A549 (cell line): ENCODE measurements around the gene MYO7A. TPM values are rescaled to one million over a fixed set of nuclear protein-coding genes. Genes with fewer than 3 reads are reported as not detected.

ENCODE experiments used
- ATAC-seq, 2 experiments: fragments of 200-7000 bp in 1 of 2; fragments of >200 bp in 1 of 2; cut with Nextera tagmentation in 1 of 2; cut with Tn5 transposase in 1 of 2; 3 replicates each; pipeline versions ENCODE4 v1.8.0 to v1.9.1; 2018 to 2020; ENCODE audit warnings: mild to moderate bottlenecking in 1 of 2, moderate library complexity in 1 of 2
- CTCF ChIA-PET: fragments of 300-600 bp; sonication (Branson Sonifier 250); formaldehyde crosslinking; extraction: SDS; loops from one replicate; lab custom pipeline; 2021; ENCODE audit warnings: antibody characterized with exemption, inconsistent platforms; lab: Yijun Ruan, JAX
- POLR2A ChIA-PET: fragments of 350-600 bp; formaldehyde crosslinking; extraction: SDS; loops from one replicate; lab custom pipeline; 2021; ENCODE audit warnings: antibody characterized with exemption, inconsistent platforms; lab: Yijun Ruan, JAX
- DNase-seq, 2 experiments: peaks; one replicate each; pipeline versions ENCODE4 v3.0.0 to v3.0.0-alpha.2; 2011 to 2016; ENCODE audit warnings: low read depth in 1 of 2, low spot score in 1 of 2
- FAIRE-seq: peaks from 2 replicates; lab custom pipeline; 2011; peaks lifted over from hg19 to GRCh38; lab: Jason Lieb, UNC
- H3K27ac ChIP-seq, 2 experiments: fragments of >200 bp; sonication (Bioruptor Twin); formaldehyde crosslinking; 3 replicates each; pipeline ENCODE4 v1.5.1; 2016 to 2017
- H3K4me1 ChIP-seq: fragments of >200 bp; sonication (Bioruptor Twin); formaldehyde crosslinking; 3 replicates; pipeline ENCODE4 v1.6.1; 2016
- H3K4me2 ChIP-seq: fragments of >200 bp; sonication (Bioruptor Twin); formaldehyde crosslinking; 3 replicates; pipeline ENCODE4 v1.6.1; 2016
- H3K4me3 ChIP-seq: fragments of >200 bp; sonication (Bioruptor Twin); formaldehyde crosslinking; 3 replicates; pipeline ENCODE4 v1.5.1; 2016
- H3K9me3 ChIP-seq: fragments of >200 bp; sonication (Bioruptor Twin); formaldehyde crosslinking; 3 replicates; pipeline ENCODE4 v1.6.1; 2016
- BHLHE40 ChIP-seq: IDR thresholded peaks from 2 replicates; pipeline ENCODE4 v1.6.1; 2012; ENCODE audit warnings: low read depth, low read length, inconsistent platforms
- CBX2 ChIP-seq: fragments of 200-600 bp; sonication (generic); IDR thresholded peaks from 2 replicates; pipeline ENCODE4 v1.6.1; 2016; ENCODE audit warnings: low read depth, mild to moderate bottlenecking, borderline replicate concordance
- CEBPB ChIP-seq, 2 experiments: fragments of >200 bp in 1 of 2; sonication (Bioruptor Twin) in 1 of 2; formaldehyde crosslinking in 1 of 2; IDR thresholded peaks; 2 replicates each; pipeline ENCODE4 v1.6.1; 2012 to 2016
- CHD2 ChIP-seq: fragments of 150-350 bp; IDR thresholded peaks from 2 replicates; pipeline ENCODE4 v1.6.1; 2014; ENCODE audit warnings: low read length; ENCODE audit not compliant: partially characterized antibody
- EHF ChIP-seq: fragments of 250-450 bp; sonication (Bioruptor Pico); IDR thresholded peaks from 2 replicates; pipeline ENCODE4 v1.5.0; 2020; ENCODE audit warnings: mild to moderate bottlenecking
- FOSL2 ChIP-seq, 2 experiments: fragments of 450-650 bp in 1 of 2; fragments of >200 bp in 1 of 2; sonication (Bioruptor Twin) in 1 of 2; formaldehyde crosslinking; IDR thresholded peaks; 2 replicates each; pipeline versions ENCODE4 v1.5.0 to v1.6.1; 2016 to 2020; ENCODE audit warnings: mild to moderate bottlenecking in 1 of 2, moderate library complexity in 1 of 2
- FOXS1 ChIP-seq: fragments of 250-450 bp; sonication (Bioruptor Pico); IDR thresholded peaks from 2 replicates; pipeline ENCODE4 v1.5.0; 2020; ENCODE audit warnings: mild to moderate bottlenecking, moderate library complexity
- HDAC2 ChIP-seq: fragments of 200-600 bp; sonication (generic); IDR thresholded peaks from 2 replicates; pipeline ENCODE4 v1.6.1; 2016
- HEYL ChIP-seq: fragments of 250-450 bp; sonication (Bioruptor Pico); IDR thresholded peaks from 2 replicates; pipeline ENCODE4 v1.8.0; 2021; ENCODE audit warnings: mild to moderate bottlenecking, moderate library complexity
- HOXB13 ChIP-seq: fragments of 250-450 bp; sonication (Bioruptor Pico); IDR thresholded peaks from 2 replicates; pipeline ENCODE4 v1.5.0; 2020; ENCODE audit warnings: low read depth, mild to moderate bottlenecking, moderate library complexity
- HOXB5 ChIP-seq: fragments of 250-450 bp; sonication (Bioruptor Pico); IDR thresholded peaks from 2 replicates; pipeline ENCODE4 v1.5.0; 2020; ENCODE audit warnings: mild to moderate bottlenecking, moderate library complexity
- MAFK ChIP-seq: fragments of 450-650 bp; IDR thresholded peaks from 2 replicates; pipeline ENCODE4 v1.6.1; 2014; ENCODE audit not compliant: partially characterized antibody
- NFE2L2 ChIP-seq: fragments of 150-350 bp; conservative IDR thresholded peaks from 2 replicates; pipeline ENCODE4 v1.6.1; 2014; ENCODE audit warnings: low read length
- NR3C1 ChIP-seq: fragments of >200 bp; sonication (Bioruptor Twin); formaldehyde crosslinking; IDR thresholded peaks from 3 replicates; pipeline ENCODE4 v1.6.1; 2017
- PHF8 ChIP-seq: fragments of 200-600 bp; sonication (generic); IDR thresholded peaks from 2 replicates; pipeline ENCODE4 v1.6.1; 2016; ENCODE audit warnings: low read depth, mild to moderate bottlenecking, antibody characterized with exemption, moderate library complexity, borderline replicate concordance
- POLR2A ChIP-seq: IDR thresholded peaks from 2 replicates; pipeline ENCODE4 v1.6.1; 2012; ENCODE audit warnings: mild to moderate bottlenecking, low read length
- RAD21 ChIP-seq, 2 experiments: fragments of >200 bp in 1 of 2; sonication (Bioruptor Twin) in 1 of 2; formaldehyde crosslinking in 1 of 2; IDR thresholded peaks in 1 of 2; conservative IDR thresholded peaks in 1 of 2; 2 replicates in 1 of 2; 3 replicates in 1 of 2; pipeline ENCODE4 v1.6.1; 2012 to 2018; ENCODE audit warnings: inconsistent platforms in 1 of 2
- RCOR1 ChIP-seq: fragments of 150-350 bp; IDR thresholded peaks from 2 replicates; pipeline ENCODE4 v1.6.1; 2014; ENCODE audit warnings: antibody characterized with exemption, low read length, low read depth
- RNF2 ChIP-seq: fragments of 200-600 bp; sonication (generic); IDR thresholded peaks from 2 replicates; pipeline ENCODE4 v1.6.1; 2016; ENCODE audit warnings: low read depth, mild to moderate bottlenecking, antibody characterized with exemption, moderate library complexity, borderline replicate concordance
- SMC3 ChIP-seq: fragments of >200 bp; sonication (Bioruptor Twin); formaldehyde crosslinking; IDR thresholded peaks from 3 replicates; pipeline ENCODE4 v1.6.1; 2018; ENCODE audit warnings: inconsistent platforms
- SREBF2 ChIP-seq: fragments of 450-650 bp; IDR thresholded peaks from 2 replicates; pipeline ENCODE4 v1.6.1; 2014; ENCODE audit warnings: mild to moderate bottlenecking, moderate library complexity
- TFCP2L1 ChIP-seq: fragments of 250-450 bp; sonication (Bioruptor Pico); IDR thresholded peaks from 2 replicates; pipeline ENCODE4 v1.5.0; 2021; ENCODE audit warnings: mild to moderate bottlenecking
- ZNF302 ChIP-seq: fragments of 250-450 bp; sonication (Bioruptor Pico); IDR thresholded peaks from 2 replicates; pipeline ENCODE4 v1.9.0; 2021; ENCODE audit warnings: inconsistent platforms, mild to moderate bottlenecking, moderate library complexity
- ZSCAN20 ChIP-seq: fragments of 250-450 bp; sonication (Bioruptor Pico); IDR thresholded peaks from 2 replicates; pipeline ENCODE4 v1.8.0; 2022; ENCODE audit warnings: mild to moderate bottlenecking, moderate library complexity
- WGBS: methylation state at CpG from one replicate; pipeline ENCODE4 v1.1.6; 2017; ENCODE audit errors: missing lambda C conversion rate; 5-methylcytosine and 5-hydroxymethylcytosine counted together
- polyA plus RNA-seq, 4 experiments: library from polyadenylated mRNA; depleted of rRNA in 3 of 4; stranded (reverse); fragments of >200 nt; fragmentation: RNase III in 1 of 4; extraction: RNeasy Plus Mini Kit Qiagen cat#74134 plus additional on column Dnase treatment in 1 of 4; gene quantifications; 2 replicates in 3 of 4; 3 replicates in 1 of 4; pipeline ENCODE4 v1.2.3, GENCODE V29; 2011 to 2017
- TF ChIP-seq, protein P1 (sequence below): fragments of 450-650 bp; IDR thresholded peaks from 2 replicates; pipeline ENCODE4 v1.6.1; 2014; ENCODE audit warnings: antibody characterized with exemption
- TF ChIP-seq, protein P2 (sequence below): fragments of 150-350 bp; IDR thresholded peaks from 2 replicates; pipeline ENCODE4 v1.6.1; 2014; ENCODE audit warnings: low read depth, mild to moderate bottlenecking, low read length
- TF ChIP-seq, protein P3 (sequence below): IDR thresholded peaks from 2 replicates; pipeline ENCODE4 v1.6.1; 2012
- TF ChIP-seq, protein P4 (sequence below): IDR thresholded peaks from 2 replicates; pipeline ENCODE4 v1.6.1; 2012
- TF ChIP-seq, protein P5 (sequence below): fragments of 250-450 bp; sonication (Bioruptor Pico); IDR thresholded peaks from 2 replicates; pipeline ENCODE4 v1.5.0; 2020; ENCODE audit warnings: low read depth, mild to moderate bottlenecking, moderate library complexity

MYO7A gene
- polyA plus RNA-seq, 2 of the 4 experiments (the other 2 are of a cell fraction), result 1.7 to 2.1 TPM

DNA sequence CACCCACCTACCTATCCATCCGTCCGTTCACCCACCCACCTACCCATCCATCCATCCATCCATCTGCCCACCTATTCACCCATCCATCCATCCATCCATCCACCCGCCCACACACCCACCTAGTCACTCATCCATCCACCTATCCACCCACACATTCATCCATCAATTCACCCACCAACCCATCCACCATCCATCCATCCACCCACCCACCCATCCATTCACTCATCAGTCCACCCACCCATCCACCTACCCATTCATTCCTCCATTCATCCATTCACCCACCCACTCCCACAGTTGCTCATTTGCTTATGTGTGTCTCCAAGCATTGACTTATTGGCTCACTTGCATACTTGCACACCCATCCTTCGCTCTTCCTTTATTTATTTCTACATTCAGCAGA lies 50.1 kb downstream of the MYO7A start:
- ChIA-PET CTCF (interaction anchor here (0.6 to 8.6 kb wide), 3 partner anchors 11 to 269 kb away, joined by 4 to 90 read pairs (median 6); no protein-coding TSS in a partner anchor), POLR2A (no interaction called here)
- Histone ChIP-seq H3K9me3 (no peaks in the 10 kb centered on the region), H3K4me2 (no peak overlapping the region), H3K27ac (no peak overlapping the region), H3K4me1 (no peaks in the 10 kb centered on the region), H3K4me3 (no peak overlapping the region)
- no peak for DNase-seq
- 63% methylated on average over 4 of the region's 4 CpGs for WGBS
- no peak for TF ChIP-seq POLR2A
- TF ChIP-seq SREBF2, result no peak
- TF ChIP-seq RAD21 (conservative IDR thresholded peaks at IDR 0.05 in 1 of 2, IDR thresholded peaks at IDR 0.05 in 1 of 2), result no peak
- no peak for TF ChIP-seq RNF2
- no peak for TF ChIP-seq BHLHE40
- TF ChIP-seq HOXB5 (CRISPR knock-in tag), result no peak
- TF ChIP-seq, protein P1, sequence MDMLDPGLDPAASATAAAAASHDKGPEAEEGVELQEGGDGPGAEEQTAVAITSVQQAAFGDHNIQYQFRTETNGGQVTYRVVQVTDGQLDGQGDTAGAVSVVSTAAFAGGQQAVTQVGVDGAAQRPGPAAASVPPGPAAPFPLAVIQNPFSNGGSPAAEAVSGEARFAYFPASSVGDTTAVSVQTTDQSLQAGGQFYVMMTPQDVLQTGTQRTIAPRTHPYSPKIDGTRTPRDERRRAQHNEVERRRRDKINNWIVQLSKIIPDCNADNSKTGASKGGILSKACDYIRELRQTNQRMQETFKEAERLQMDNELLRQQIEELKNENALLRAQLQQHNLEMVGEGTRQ, result no peak
- no peak for TF ChIP-seq ZSCAN20 (CRISPR knock-in tag)
- no peak for TF ChIP-seq FOSL2 (IDR thresholded peaks at IDR 0.05)
- no peak for TF ChIP-seq FOSL2 (CRISPR knock-in tag; IDR thresholded peaks at IDR 0.05)
- TF ChIP-seq EHF, result no peak
- TF ChIP-seq HOXB13 (CRISPR knock-in tag), result no peak
- TF ChIP-seq ZNF302 (CRISPR knock-in tag), result no peak
- no peak for TF ChIP-seq NR3C1
- no peak for TF ChIP-seq CBX2
- TF ChIP-seq NFE2L2, result no peak
- TF ChIP-seq SMC3, result no peak
- TF ChIP-seq, protein P2, sequence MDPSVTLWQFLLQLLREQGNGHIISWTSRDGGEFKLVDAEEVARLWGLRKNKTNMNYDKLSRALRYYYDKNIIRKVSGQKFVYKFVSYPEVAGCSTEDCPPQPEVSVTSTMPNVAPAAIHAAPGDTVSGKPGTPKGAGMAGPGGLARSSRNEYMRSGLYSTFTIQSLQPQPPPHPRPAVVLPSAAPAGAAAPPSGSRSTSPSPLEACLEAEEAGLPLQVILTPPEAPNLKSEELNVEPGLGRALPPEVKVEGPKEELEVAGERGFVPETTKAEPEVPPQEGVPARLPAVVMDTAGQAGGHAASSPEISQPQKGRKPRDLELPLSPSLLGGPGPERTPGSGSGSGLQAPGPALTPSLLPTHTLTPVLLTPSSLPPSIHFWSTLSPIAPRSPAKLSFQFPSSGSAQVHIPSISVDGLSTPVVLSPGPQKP, result no peak
- TF ChIP-seq RCOR1, result no peak
- TF ChIP-seq HDAC2, result no peak
- ATAC-seq, result no peak
- FAIRE-seq, result no peak

DNA sequence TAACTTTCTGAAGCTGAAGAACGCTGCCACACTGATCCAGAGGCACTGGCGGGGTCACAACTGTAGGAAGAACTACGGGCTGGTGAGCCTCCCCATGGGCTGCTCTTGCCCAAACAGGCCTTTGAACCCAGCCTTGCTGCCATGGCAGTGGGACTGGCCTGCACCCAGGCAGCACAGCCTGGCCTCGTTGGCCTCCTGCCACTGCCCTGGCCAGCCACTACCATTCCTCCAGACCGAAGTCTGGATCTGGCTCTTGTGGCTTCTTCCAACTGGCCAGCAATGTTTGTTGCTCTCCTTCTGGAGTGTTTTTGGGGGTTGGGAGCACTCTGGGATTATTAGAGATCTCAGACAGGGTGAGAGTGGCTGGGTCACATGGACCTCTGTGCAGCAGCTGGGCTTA lies 51.0 kb downstream of the MYO7A start:
- no peak for ATAC-seq
- FAIRE-seq, result no peak

More for the DNA sequence above, 51.0 kb downstream of the MYO7A start:
- Histone ChIP-seq H3K4me2 (no peak overlapping the region), H3K27ac (no peak overlapping the region), H3K4me1 (no peaks in the 10 kb centered on the region), H3K4me3 (no peak overlapping the region), H3K9me3 (no peaks in the 10 kb centered on the region)
- CTCF ChIA-PET, result interaction anchor here (1.1 to 8.6 kb wide), 7 partner anchors 10 to 445 kb away, joined by 3 to 90 read pairs (median 5); partner anchors contain the start of gene MYO7A
- TF ChIP-seq HOXB13 (CRISPR knock-in tag), result no peak
- TF ChIP-seq TFCP2L1 (CRISPR knock-in tag), result no peak
- TF ChIP-seq, protein P3, sequence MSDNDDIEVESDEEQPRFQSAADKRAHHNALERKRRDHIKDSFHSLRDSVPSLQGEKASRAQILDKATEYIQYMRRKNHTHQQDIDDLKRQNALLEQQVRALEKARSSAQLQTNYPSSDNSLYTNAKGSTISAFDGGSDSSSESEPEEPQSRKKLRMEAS, result no peak
- TF ChIP-seq FOXS1 (CRISPR knock-in tag), result no peak
- TF ChIP-seq CEBPB (IDR thresholded peaks at IDR 0.05), result no peak
- TF ChIP-seq HEYL (CRISPR knock-in tag), result no peak
- TF ChIP-seq, protein P4, sequence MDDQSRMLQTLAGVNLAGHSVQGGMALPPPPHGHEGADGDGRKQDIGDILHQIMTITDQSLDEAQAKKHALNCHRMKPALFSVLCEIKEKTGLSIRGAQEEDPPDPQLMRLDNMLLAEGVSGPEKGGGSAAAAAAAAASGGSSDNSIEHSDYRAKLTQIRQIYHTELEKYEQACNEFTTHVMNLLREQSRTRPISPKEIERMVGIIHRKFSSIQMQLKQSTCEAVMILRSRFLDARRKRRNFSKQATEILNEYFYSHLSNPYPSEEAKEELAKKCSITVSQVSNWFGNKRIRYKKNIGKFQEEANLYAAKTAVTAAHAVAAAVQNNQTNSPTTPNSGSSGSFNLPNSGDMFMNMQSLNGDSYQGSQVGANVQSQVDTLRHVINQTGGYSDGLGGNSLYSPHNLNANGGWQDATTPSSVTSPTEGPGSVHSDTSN, result no peak
- no peak for TF ChIP-seq CHD2
- no peak for TF ChIP-seq MAFK
- no peak for TF ChIP-seq EHF
- TF ChIP-seq, protein P5, sequence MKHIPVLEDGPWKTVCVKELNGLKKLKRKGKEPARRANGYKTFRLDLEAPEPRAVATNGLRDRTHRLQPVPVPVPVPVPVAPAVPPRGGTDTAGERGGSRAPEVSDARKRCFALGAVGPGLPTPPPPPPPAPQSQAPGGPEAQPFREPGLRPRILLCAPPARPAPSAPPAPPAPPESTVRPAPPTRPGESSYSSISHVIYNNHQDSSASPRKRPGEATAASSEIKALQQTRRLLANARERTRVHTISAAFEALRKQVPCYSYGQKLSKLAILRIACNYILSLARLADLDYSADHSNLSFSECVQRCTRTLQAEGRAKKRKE (CRISPR knock-in tag), result no peak
- no peak for TF ChIP-seq PHF8
- DNase-seq, result no peak
- 63% methylated on average over 4 of the region's 5 CpGs for whole genome bisulfite sequencing
- POLR2A ChIA-PET, result no interaction called here
